Stimulated activated CD4-positive, alpha-beta T cell treated with anti-CD3 and anti-CD28 coated beads, Interleukin-1b, Interleukin-23, amount 100 ng/mL, for 24 hours (primary cell): Measurements from ENCODE around the gene LARP4B.

ENCODE experiments used
- DNase-seq, 4 experiments: peaks; one replicate each; pipeline ENCODE4 v3.0.0-alpha.2; 2020; ENCODE audit warnings: low read depth in 4 of 4, low spot score in 1 of 4

Gene LARP4B

DNA sequence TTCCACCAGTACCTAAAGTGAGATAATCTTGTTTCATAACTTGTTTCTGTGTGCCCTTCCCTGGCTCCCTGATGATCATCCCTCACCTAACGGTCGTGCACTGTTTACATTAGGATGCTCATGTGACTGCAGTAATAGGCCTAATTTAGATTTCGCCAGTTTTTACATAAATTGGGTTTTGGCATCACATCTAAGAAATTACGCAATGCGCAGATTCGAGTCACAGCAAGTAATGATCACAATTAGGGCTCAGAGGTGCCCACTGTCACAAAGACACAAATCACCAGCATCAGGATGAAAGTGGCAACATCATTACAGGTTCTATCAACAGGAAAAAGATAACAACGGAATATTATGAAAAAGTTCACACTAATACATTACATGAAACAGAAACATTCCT is 94.7 kb downstream of the LARP4B start:
- DNase-seq = no peak

DNA sequence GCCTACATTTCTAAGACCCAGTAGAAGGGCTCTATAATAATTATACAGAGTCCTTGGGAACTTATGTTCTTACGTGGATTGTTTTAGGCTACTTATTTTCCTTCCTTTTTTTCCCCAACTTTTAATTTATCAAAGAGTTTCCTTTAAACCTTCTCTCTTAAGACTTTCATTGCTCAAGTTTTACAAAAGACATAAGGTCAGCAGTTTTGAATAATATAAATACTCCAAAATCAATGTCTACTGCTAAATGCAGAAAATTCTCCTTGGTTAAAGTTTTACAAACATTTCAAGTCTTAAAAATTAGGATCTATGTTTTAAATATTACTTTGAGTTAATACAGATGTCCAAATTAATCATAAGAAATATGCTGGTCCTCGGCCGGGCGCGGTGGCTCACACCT is 97.0 kb downstream of the LARP4B start:
- no peak for DNase-seq

DNA sequence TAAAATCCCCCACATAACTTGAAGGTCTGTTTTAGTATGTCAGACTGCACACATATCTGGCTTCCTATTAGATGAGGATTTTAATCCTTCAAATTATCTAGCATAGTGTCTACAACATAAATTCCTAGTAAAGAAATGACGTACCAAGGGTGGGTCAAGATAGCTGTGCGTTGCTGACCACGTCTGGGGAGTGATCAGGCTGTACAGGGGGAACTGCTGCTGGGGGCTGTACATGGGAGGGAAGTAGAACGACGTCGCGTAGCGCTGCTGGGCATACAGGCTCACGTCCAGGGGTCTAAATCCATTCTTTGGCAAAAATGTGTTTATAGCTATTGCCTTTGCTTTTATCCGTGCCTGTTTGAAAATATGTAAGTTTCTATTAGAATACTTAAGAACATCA is 102.3 kb downstream of the LARP4B start:
- DNase-seq = no peak

DNA sequence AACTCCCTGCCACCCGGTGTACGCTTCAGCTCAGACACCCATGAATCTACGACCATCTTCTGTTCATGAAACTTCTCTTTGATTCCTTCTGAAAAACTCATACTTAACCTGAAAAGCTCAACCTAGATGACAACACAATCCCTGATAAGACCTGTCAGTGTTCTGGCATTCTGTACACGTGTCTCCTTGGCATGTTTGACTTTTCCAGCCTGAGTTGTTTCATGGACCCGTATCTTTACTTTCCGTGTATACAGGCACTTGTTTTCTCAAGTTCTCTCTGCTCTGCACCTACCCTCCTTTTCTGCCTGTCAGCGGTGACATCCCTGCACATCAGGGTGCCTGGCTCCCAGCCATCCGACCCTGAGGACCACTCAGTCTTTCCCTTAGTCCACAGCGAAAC is 103.3 kb downstream of the LARP4B start:
- no peak for DNase-seq

DNA sequence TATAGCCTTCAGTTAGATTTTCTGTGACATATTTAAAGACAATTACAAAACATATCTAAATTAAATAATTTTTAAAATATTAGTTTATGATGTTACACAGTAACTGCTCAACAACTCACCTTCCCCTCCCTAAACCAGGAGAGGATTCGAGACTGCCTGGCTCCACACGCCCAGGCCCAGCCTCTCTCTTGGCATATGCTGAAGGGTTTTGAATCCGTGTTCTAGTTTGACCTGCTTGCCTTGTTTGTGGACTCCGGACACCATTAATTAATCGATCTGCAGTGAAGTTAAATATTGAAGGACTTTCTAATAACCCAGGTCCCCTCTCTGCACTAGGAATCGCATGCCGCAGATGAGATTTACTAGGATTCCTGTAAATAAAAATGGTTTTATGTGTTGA is 106.6 kb downstream of the LARP4B start:
- DNase-seq = no peak

DNA sequence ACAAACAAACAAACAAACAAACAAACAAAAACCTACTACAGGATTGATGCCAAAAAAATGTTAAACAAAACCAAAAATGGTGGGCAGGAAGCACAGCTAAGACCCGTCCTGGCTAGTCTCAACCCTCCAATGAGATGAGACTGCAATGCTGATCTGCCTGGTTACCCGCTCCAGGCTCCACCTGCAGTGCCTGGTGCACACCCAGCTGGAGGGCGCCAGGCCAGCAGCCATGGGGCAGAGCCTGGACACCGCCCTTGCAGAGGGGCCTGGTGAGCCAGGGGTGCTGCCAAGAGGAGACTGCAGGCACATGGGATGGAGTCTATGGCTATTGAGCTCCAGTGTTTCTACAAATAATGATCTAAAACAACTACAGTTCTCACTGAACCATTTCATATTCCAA is 107.0 kb downstream of the LARP4B start:
- no peak for DNase-seq

DNA sequence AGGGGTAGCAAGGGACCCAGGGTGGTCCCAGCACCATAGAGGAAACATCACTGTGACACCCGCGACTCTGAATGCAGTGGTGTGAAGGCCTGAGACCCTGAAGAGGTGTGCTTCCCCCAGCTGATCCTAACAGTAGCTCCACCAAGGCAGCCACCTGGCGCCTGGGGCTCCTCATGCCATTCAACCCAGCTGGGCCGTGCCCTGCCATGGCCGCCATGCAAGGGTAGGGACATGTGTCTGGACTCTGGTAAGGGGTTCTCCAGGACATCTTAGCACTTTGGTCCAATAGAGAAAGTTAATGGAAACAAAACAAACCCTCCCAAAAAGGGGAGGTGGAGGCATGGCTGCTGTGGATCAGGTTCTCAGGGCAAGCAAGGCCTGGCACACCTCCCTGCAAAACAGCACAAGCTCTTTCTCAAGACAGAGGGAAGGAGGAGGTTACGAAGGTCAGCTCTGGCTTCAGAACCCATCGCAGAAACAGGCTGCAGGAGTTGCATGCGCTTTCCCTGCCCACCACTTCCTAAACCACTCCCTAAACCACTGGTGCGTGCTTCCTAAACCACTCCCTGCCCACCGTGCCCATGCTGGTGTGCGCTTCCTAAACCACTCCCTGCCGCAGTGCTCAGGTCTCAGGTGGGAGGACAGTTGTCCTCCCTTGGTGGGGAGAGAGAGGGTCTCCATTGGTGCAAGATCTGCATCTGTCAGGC is 108.7 kb downstream of the LARP4B start:
- DNase-seq = no peak

DNA sequence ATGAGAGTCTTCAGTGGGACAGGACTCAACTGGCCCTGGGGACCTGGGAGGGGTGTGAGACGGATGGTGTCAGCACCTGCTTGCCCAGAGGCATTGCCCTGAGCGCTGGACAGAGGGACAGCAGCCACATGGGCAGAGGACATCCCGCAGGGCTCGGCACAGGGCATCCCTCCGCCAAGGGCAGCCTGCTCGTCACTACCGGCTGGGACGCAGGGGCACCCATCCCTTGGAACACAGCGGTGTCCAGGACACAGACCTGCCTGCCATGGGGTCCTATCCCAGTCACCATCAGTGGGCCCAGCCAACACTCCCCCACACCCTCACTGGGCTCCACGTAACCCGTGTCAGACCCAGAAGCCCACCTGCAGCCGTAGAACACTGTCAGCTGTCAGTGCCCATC is 109.3 kb downstream of the LARP4B start:
- DNase-seq = no peak

DNA sequence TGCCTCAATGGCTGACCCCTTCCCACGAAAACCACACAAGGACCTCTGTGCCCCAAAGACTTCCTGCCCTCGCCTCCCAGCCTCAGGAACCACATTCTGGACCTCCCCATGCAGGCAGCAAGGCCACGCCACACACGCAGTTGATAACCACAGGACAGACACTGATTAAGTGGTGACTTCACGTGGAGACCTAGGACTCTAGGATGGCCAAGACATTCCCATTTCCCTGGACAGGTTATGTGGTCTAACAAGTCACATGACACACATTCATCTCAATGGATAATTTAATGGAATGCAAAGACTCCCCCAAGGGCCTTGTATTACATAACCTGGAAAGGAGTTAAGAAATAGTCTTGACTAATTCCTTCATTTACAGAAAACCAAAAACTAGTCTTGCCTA is 110.2 kb downstream of the LARP4B start:
- DNase-seq = no peak

DNA sequence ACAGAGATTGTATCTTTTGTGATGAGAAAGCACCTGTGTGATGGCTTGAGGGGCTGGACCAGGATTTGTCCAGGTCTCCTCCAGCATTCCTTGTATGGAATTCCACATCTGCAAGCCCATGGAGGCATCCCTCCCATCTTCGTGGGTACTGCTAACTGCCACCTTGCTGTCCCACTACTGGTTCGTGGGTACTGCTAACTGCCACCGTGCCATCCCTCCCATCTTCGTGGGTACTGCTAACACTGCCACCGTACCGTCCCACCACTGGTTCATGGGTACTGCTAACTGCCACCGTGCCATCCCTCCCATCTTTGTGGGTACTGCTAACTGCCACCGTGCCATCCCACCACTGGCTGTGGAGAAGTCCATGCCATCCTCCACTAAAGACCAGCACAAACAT is 111.7 kb downstream of the LARP4B start:
- DNase-seq = no peak

DNA sequence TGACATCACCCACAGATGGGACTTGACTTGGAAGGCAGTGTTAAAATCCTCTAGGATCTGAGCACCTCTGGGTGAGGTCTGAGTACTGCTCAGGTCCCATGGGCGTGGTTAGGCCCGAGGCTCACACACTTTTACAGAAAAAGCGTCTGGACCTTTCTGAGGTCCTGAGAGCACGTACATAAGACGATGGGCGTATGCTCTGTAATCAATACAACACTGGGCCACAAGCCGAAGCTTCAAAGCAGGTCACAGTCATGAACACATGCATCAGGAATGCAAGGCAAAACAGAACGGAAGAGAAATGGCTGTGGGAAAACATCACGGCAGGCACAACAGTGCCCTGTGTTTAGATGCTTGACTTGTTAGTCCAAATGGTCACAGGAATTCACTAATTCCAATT is 112.2 kb downstream of the LARP4B start:
- no peak for DNase-seq

DNA sequence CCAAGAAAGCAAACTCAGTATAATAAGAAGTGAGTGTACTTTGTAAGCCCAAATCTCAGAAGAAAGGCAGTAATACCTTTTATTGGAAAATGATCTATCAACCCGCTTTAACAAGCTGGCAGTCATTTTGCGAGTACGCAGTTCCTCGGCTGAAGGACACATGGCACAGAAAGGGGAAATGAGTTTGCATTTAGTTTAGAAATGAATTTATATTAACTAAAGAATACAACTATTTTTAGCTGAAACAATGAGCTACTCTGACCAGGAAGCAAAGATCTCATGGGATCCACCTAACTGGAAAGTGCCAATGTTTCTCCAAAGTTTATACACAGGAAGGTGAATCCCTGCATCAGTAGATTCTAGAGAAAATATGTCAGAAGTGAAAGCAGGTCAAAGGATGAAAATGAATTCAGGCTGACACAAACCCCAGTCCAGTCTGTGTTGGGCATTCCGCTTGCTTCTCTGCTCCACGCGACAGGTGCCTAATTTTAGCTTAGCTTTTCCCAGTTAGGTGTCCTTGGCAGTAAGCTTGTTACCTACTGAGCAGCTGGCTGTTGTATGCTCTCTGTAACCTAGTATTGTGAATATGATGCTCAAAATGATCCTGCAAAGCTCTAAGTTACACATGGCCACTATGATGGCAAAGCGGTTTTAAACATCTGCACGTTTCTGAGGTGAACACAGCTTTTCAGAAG is 112.8 kb downstream of the LARP4B start:
- DNase-seq = no peak

DNA sequence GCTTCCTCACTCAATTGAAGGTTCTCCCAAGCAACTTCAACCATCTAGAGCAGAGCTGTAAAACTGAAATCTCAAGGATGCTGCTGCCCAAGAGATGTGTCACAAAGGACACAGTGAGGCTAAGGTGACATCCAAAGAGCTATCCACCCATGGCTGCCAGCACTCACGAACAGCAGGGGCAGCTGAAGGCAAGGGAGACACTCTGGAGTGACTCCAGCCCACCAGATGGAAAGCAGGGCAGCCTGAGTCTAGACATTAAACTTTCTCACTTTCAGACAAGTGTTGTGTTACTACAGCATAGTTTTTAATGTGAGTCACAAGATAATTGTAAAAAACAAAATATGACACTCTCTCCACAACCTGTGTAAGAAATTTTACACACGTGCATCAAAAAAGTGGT is 113.5 kb downstream of the LARP4B start:
- DNase-seq = no peak

DNA sequence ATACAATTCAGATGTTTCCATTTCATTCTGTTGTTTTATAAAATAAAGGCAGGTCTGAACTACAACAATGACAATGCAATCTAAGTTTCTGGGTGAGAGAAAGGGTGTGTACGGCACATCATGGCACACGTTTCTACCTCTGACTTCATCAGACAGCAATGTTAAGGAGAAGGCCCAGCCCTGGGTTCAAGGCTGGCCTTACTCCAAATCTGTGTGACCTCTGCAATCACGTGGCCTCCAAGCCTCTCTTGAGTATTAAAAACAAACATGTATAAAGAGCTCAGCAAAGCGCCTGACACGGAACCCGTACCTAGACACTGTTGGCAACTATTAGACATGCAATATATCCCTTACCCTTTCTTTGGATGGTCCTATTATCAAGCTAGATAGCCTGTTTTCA is 114.1 kb downstream of the LARP4B start:
- DNase-seq = no peak

DNA sequence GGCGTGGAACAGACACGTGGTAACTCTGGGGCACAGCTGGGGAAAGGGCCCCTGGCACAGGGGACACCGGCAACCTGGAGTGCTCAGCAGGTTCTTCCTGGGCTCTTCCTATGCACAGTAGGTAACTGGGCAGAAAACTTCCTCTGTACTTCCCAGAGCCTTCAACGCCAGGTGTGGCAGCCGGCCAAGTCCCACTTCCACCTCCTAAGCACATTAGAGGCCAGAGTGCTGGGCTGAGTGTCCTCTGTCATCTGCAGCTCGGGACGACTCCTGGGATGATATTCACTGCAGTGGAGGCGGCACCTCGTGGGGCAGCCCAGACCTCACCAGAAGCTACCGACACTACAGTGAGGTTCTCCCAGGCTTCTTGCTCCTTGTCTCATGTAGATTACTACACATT is 114.5 kb downstream of the LARP4B start:
- no peak for DNase-seq

DNA sequence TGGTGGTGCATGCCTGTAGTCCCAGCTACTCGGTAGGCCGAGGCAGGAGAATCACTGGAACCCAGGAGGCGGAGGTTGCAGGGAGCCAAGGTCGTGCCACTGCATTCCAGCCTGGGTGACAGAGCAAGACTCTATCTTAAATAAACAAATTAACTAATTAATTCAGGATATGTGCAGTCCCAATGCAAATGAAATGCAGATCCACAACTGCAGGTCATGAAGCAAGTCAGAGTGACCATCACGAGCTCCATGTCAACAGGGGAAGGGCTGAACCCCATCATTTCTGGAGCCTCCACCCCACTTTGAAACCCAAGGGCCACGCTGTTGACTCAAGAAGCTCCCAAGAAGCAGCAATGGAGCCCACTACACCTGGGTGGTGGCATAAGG is 115.4 kb downstream of the LARP4B start:
- no peak for DNase-seq

DNA sequence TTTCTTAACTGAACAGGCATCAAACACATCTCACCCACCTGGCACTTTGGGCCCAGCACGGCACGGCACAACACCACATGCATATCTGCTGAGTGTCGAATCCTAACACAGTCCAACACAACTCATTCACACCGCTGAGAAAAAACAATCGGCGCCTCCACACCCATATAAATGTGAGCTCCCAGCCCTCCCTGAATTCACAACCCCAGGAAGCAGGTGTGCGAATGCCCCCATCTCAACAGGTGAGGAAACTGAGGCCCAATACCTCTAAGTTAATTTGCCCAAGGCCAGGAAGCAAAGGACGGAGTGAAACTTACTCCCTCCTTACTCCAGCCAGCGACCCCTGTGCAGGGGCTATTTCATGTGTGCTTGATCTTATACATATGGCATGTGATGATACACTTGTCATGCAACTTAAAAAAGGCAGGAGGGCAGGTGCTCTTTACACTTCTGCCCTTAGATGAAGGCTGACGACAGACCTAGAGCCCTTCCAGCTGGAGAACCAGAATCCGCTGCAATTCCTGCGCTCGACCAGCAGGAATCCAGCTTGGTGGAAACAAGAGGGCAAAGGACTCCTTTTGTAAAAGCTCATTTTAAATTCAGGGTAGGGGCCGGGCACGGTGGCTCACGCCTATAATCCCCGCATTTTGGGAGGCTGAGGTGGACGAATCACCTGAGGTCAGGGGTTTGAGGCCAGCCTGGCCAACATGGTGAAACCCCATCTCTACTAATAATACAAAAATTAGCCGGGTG is 116.0 kb downstream of the LARP4B start:
- DNase-seq = no peak

DNA sequence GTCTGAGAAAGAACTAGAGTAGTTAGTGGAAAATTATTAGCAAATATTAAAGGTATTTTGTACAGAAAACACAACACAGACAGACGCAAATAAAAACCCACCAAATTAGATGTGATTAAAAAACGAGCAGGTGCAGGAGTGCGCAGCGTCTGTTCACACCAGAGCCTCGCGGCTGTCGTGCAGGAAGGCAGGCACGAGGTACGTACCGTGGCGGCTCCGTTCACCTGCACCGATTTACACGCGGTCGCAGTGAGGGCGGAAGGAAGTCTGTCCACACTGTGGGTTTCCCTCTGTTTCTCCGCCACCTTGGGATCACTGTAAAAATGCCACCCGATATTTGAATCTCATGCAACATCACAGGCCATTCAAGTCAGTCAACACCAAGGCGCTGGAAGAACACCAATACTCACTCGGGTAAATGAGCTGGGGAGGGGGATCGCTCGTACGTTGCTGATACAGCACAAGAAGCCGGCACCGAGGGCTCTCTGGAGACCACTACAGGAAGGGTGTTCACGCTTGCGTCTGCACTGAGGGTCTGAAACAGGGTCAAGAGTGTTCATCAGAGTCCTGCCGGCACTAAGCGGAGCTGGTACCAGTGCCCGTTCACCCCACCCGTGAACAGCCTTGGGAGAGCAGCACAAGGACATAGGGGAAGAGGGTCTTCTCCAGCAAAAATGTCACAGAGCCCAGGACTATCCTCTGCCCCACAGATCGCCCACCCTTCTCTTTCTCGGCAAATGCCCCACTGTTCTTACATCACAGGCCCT is 116.8 kb downstream of the LARP4B start:
- DNase-seq = no peak

DNA sequence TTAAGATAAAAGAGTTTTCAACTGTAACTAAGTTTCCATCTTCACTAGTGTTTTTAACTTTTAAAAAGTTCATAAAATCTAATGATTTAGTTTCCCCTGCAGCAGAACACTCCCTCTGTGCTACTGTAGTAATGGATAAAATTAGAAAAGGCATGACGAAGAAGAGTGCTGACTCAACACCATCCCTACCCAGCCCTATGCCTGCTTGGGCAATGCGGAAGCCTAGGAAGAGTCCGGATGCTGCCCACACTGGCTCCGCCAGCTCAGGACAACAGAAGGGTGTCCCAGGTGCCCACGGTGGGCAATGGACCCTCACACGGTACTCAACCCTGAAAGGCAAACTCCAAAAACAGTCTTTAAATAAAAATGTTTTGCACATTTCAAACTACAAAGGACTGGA is 118.2 kb downstream of the LARP4B start:
- DNase-seq = no peak

DNA sequence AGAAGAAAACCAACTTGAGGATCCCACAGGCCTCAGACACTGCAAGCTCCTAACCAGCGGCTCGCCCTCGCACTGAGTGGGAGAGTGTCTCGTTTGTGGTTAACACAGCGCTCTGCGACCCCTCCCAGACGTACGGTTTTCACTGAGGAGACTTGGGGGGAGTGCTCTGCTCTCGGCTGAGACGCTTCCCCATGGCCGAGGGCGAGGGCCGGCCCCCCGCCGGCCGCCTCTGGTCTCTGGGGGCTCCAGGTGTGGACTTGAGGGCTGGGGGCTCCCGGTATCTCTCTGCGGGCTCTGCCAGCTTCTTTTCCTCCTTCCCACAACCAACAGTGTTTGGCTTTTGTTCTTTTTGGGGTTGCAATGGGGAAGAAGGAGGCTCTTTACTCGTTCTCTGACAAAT is 118.7 kb downstream of the LARP4B start:
- DNase-seq = no peak

DNA sequence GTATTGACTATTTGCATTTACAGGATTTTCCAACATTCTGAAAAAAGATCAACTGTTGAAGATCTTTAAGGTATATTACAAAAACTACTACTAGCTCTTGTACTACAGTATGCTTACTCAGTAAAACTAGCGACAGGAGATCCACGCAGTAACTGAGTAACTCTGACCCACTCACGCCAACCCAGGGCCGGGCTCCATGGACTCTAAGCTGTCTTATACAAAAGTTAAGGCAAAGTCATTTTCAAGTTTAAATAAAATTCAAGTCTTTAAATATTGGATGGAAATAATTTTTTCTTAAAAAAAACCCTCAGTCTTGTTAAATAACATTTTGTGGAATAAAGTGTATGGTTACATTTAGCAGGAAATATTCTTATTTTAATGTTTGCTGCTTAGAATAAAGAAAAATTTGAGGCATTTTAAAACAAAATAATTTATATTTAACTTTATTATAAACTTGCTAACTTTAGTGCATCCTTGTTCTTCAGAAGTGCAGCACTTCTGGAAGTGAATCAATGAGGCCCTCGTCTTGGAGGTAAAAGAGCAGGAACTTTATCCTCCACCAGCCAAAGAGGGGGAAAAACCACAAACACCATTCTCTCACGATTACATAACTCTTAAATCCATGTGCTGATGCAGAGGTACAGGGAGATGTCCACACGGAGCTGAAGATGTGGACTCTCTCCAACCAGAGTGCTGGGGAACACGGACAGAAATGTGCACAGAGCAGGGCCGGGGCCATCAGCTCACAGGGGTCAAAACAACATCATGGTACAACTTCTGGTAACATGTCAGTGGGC is 119.9 kb downstream of the LARP4B start:
- no peak for DNase-seq
